HepG2 (cell line): ENCODE results near the gene FKBP14. TPM values are rescaled to one million over a fixed set of nuclear protein-coding genes. Genes with fewer than 3 reads are reported as not detected.

Source experiments
- AGO1 ChIP-seq: fragments of 200-400 bp; formaldehyde crosslinking; IDR thresholded peaks from 2 replicates; pipeline ENCODE4 v1.6.1; 2017; ENCODE audit warnings: mild to moderate bottlenecking, low read depth, low read length, moderate library complexity; ENCODE audit not compliant: poor library complexity, severe bottlenecking
- ARID4A ChIP-seq: sonication (generic); formaldehyde crosslinking; IDR thresholded peaks from 2 replicates; pipeline ENCODE4 v1.5.0; 2020; ENCODE audit warnings: mild to moderate bottlenecking, missing genetic modification reagents, borderline replicate concordance
- GFI1 ChIP-seq: sonication (generic); formaldehyde crosslinking; IDR thresholded peaks from 2 replicates; pipeline ENCODE4 v1.5.0; 2020; ENCODE audit warnings: missing genetic modification reagents, mild to moderate bottlenecking, borderline replicate concordance
- JUNB ChIP-seq: sonication (generic); formaldehyde crosslinking; IDR thresholded peaks from 2 replicates; pipeline ENCODE4 v1.8.0; 2022; ENCODE audit warnings: missing genetic modification reagents, mild to moderate bottlenecking, borderline replicate concordance
- NFE2L2 ChIP-seq: fragments of 150-350 bp; IDR thresholded peaks from 2 replicates; pipeline ENCODE4 v1.6.1; 2014; ENCODE audit warnings: low read length
- NFKB2 ChIP-seq: sonication (generic); formaldehyde crosslinking; IDR thresholded peaks from 2 replicates; pipeline ENCODE4 v1.4.0; 2020; ENCODE audit warnings: missing genetic modification reagents, borderline replicate concordance
- PBX2 ChIP-seq: IDR thresholded peaks from 2 replicates; pipeline ENCODE4 v1.6.1; 2016; ENCODE audit warnings: control low read depth
- PREB ChIP-seq: sonication (generic); formaldehyde crosslinking; IDR thresholded peaks from 2 replicates; pipeline ENCODE4 v1.4.0; 2020; ENCODE audit warnings: missing genetic modification reagents
- ZBTB4 ChIP-seq: sonication (generic); formaldehyde crosslinking; IDR thresholded peaks from 2 replicates; pipeline ENCODE4 v1.4.0; 2020; ENCODE audit warnings: missing genetic modification reagents, mild to moderate bottlenecking, borderline replicate concordance
- ZFP36L1 ChIP-seq: sonication (generic); formaldehyde crosslinking; IDR thresholded peaks from 2 replicates; pipeline ENCODE4 v1.8.0; 2022; ENCODE audit warnings: mild to moderate bottlenecking, missing genetic modification reagents, moderate library complexity
- ZNF331 ChIP-seq: sonication (generic); formaldehyde crosslinking; IDR thresholded peaks from 2 replicates; pipeline ENCODE4 v1.4.0; 2020; ENCODE audit warnings: missing genetic modification reagents
- ZNF496 ChIP-seq: sonication (generic); formaldehyde crosslinking; IDR thresholded peaks from 2 replicates; pipeline ENCODE4 v1.8.1; 2023; ENCODE audit warnings: mild to moderate bottlenecking, moderate library complexity, missing genetic modification reagents; ENCODE audit not compliant: insufficient replicate concordance
- ZNF512B ChIP-seq: sonication (generic); formaldehyde crosslinking; IDR thresholded peaks from 2 replicates; pipeline ENCODE4 v1.5.1; 2020; ENCODE audit warnings: missing genetic modification reagents, mild to moderate bottlenecking, borderline replicate concordance
- ZNF720 ChIP-seq: sonication (generic); formaldehyde crosslinking; IDR thresholded peaks from 2 replicates; pipeline ENCODE4 v1.4.0; 2020; ENCODE audit warnings: missing genetic modification reagents
- ZNF850 ChIP-seq: sonication (generic); formaldehyde crosslinking; conservative IDR thresholded peaks from 2 replicates; pipeline ENCODE4 v1.9.0; 2021; ENCODE audit warnings: mild to moderate bottlenecking, missing genetic modification reagents
- polyA plus RNA-seq, 8 experiments: library from polyadenylated mRNA; depleted of rRNA in 3 of 8; stranded (reverse) in 7 of 8; unstranded in 1 of 8; fragments of >200 nt; fragmentation: Illumina TruSeq in 4 of 8; extraction: Trizol in 4 of 8; gene quantifications; 2 replicates each; pipeline versions ENCODE4 v1.2.1 to v1.2.3, GENCODE V29; 2011 to 2016; ENCODE audit warnings: low read depth in 4 of 8, missing spikeins in 1 of 8, mixed read lengths in 1 of 8; ENCODE audit not compliant: insufficient read depth in 1 of 8
- total RNA-seq, 5 experiments: library from RNA; depleted of rRNA; stranded (reverse); fragments of >200 nt; fragmentation: Illumina TruSeq; extraction: Trizol; gene quantifications; 2 replicates each; pipeline ENCODE4 v1.2.3, GENCODE V29; 2016; ENCODE audit warnings: low read depth in 1 of 5

The FKBP14 gene
- total and polyA plus RNA-seq, 2 of the 13 experiments (the other 11 are each of a cell fraction or from before 2014, with no cell fraction given), result 20.0 to 32.3 TPM

- TF ChIP-seq PREB (CRISPR knock-in tag) (no peak), ZNF331 (peak; percentile 35; the same call in 1 of the 2 replicates), AGO1 (no peak), NFKB2 (CRISPR knock-in tag) (no peak; the same call in 1 of the 2 replicates), PBX2 (CRISPR knock-in tag) (peak; percentile 98), GFI1 (CRISPR knock-in tag) (no peak), ARID4A (CRISPR knock-in tag) (peak; percentile 80; the same call in 1 of the 2 replicates), ZBTB4 (CRISPR knock-in tag) (no peak), ZNF720 (CRISPR knock-in tag) (no peak), JUNB (CRISPR knock-in tag) (no peak), ZNF496 (CRISPR knock-in tag) (no peak), ZFP36L1 (CRISPR knock-in tag) (no peak), ZNF850 (no peak), ZNF512B (no peak), NFE2L2 (no peak)
Measured at GRCh38 chr7:30026229-30027064, at the start of gene FKBP14 (continued).
